Measurements from ENCODE around the gene ATRN. TPM values are rescaled to one million over a fixed set of nuclear protein-coding genes. Genes with fewer than 3 reads are reported as not detected.

Gene ATRN
- total RNA-seq, 1 donor: 35.2 TPM

DNA sequence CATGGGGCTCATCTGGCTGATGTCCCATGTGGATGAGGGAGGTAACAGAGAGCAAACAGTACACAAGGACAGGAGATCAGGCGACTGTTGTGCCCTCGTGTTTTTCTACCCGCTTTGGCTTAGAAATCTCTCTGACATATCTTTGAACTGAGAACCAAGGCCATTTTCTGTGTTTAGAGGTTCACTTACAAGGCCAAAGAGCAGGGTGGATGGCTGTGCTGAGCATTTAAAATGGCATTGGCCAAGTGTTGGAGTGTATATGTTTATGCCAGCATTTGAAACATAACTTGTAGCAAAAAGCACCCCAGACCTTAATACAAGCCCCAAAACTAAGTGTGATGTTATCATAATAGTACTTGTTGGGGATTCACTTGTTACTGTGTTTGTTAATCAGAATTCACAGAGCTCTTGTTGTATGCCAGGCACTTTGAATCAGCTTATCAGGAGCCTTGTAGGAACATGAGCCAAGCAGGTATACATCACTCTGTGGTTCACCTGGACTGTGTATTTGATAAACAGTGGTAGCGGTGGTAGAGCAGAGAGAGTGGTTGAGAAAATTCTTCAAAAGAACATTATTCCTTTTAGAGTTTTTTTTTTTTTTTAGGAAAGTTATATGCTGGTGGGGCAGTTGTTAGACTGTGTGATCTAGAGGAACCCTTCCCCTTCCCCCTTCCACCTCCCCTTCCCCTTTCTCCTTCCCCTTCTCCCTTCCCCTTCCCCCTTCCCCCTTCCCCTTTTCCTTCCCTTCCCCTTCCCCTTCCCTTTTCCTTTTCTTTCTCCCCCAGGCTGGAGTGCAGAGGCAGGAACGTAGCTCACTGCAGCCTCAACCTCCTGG is 71.3 kb downstream of the ATRN start:
- no peak for DNase-seq (ENCODE audit: low read depth)
- TF ChIP-seq, protein P1, sequence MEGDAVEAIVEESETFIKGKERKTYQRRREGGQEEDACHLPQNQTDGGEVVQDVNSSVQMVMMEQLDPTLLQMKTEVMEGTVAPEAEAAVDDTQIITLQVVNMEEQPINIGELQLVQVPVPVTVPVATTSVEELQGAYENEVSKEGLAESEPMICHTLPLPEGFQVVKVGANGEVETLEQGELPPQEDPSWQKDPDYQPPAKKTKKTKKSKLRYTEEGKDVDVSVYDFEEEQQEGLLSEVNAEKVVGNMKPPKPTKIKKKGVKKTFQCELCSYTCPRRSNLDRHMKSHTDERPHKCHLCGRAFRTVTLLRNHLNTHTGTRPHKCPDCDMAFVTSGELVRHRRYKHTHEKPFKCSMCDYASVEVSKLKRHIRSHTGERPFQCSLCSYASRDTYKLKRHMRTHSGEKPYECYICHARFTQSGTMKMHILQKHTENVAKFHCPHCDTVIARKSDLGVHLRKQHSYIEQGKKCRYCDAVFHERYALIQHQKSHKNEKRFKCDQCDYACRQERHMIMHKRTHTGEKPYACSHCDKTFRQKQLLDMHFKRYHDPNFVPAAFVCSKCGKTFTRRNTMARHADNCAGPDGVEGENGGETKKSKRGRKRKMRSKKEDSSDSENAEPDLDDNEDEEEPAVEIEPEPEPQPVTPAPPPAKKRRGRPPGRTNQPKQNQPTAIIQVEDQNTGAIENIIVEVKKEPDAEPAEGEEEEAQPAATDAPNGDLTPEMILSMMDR (IDR thresholded peaks at IDR 0.05; ENCODE audit: insufficient read depth, low read length): no peak
- no peak overlapping the region for H3K4me3 ChIP-seq (ENCODE audit: low read depth, low read length)

DNA sequence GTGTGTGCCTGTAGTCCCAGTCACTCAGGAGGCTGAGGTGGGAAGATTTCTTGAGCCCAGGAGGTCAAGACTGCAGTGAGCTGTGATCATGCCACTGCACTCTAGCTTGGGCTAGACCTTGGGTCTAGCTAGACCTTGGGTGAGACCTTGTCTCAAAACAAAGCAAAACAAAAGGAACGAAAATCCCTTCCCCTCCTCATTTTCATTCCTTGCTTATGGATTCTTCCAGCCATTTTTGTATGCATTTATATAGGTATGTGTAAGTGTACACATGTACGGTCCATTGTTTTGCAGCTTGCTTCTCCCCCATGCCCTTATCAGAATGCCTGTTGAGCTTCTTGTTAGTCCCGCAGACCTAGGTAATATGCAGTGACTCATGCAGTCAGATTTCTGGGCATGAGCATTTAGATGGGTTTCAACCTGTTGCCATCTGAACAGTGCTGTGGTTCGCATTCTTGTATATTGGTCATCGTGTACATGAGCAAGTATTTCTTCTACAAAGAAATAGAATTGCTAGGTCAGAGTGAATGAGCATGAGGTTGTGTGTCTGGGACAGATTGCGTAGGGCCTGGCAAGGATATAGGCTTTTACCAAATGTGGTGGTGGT is 73.2 kb downstream of the ATRN start:
- DNase-seq (ENCODE audit: low read depth): peak; percentile 46
- no peak overlapping the region for H3K4me3 ChIP-seq (ENCODE audit: low read depth, low read length)
- TF ChIP-seq, protein P1 (IDR thresholded peaks at IDR 0.05; ENCODE audit: insufficient read depth, low read length): no peak

DNA sequence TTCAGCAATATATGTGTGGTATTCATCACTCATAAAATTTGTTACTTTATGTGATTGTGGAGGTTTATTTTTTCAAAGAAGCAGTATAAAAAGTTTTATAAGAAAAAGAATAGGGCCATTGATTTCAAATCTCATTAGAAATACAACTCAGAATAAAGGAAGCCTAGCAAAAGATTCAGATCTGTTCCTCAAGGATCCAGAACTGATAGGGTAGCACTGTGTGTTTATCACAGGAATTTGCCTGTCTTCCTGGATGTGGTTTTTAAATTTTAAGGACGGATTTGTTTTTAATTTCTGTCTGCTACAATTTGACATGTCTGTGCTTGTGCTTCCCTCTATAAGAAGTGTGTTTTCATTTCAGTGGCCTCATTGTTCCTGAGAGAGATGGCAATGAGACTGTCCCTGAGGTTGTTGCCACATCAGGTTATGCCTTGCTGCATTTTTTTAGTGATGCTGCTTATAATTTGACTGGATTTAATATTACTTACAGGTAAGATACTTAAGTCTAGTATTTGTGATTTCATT is 74.6 kb downstream of the ATRN start:
- TF ChIP-seq, protein P1 (IDR thresholded peaks at IDR 0.05; ENCODE audit: insufficient read depth, low read length): no peak
- no peak overlapping the region for H3K4me3 ChIP-seq (ENCODE audit: low read depth, low read length)
- DNase-seq (ENCODE audit: low read depth): no peak

DNA sequence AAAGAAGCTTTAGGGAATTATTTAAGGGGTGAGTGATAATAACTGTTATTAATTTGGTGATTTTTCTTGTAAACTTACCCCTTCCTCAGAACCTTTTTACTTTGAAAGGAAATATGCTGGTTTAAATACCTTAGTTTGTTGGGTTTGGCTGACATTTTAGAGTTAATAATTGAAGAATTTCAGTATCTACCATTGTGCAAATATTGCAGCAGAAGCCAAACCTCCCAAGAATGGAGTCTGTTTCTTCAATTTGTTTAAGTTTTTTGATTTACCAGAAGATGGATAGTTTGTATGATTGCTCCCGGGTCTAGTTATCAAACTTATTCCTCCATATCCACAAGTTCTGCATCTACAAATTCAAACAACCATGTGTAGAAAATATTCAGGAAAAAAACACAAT is 77.1 kb downstream of the ATRN start:
- H3K4me3 ChIP-seq (ENCODE audit: low read depth, low read length): no peak overlapping the region
- TF ChIP-seq, protein P1 (IDR thresholded peaks at IDR 0.05; ENCODE audit: insufficient read depth, low read length): no peak
- peak; percentile 20 for DNase-seq (ENCODE audit: low read depth)

DNA sequence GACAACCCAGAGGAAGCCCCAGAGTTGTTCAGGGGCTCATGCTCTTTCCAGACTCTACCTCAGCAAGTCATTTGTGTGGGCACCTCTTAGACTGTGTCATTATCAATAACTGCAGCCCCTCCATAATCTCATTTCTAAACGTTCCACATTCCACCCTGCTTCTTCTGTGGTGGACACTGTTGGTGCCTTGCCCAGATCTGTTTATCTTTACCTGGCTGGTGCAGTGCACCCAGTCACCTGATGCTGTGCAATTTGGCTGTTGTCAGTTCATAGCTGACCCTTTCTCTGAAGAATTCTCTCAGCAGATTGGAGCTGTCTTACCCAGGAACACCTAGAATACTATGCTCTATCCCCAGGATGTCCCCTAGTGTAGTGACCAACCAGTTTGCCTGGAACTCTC is 80.0 kb downstream of the ATRN start:
- H3K4me3 ChIP-seq (ENCODE audit: low read depth, low read length): no peak overlapping the region
- TF ChIP-seq, protein P1 (IDR thresholded peaks at IDR 0.05; ENCODE audit: insufficient read depth, low read length): no peak
- DNase-seq (ENCODE audit: low read depth): no peak

DNA sequence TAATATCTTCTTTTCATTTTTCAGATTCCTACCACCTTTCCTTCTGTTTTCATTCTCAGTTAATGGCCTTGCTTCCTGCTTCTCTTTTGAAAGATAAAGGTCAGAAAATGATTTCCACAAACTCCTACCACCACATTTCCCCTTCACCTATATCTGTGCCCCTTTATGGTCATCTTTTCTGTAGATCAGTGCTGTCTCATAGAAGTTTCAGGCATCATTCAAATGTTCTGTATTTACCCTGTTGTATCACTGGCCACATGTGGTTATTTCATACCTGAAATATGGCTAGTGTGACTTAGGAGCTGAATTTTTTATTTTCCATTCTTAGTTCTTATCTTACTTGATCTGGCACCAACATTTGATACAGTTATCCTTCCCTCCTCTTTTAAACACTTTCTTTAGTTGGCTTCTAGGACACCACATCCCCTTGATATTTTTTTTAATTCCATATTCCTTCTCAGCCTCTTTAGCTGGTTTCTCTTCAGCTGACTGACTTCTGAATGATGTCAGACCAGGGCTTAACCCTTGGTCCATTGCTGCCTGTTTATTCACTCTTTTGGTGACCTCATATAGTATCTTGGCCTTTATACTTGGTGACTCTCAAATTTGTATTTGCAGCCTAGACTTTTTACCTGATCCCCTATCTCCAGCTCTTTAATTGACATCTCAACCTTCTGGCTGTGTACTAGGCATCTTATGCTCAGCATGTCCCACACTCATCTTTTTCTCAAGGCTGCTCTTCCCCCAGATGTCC is 81.0 kb downstream of the ATRN start:
- no peak for DNase-seq (ENCODE audit: low read depth)
- H3K4me3 ChIP-seq (ENCODE audit: low read depth, low read length): no peak overlapping the region
- TF ChIP-seq, protein P1 (IDR thresholded peaks at IDR 0.05; ENCODE audit: insufficient read depth, low read length): no peak
